HG02678 (cell line): ENCODE results near the gene CELF5.

Source experiments
- ATAC-seq: cut with Tn5 transposase; IDR thresholded peaks from one replicate; pipeline ENCODE4 v1.9.1; 2021; ENCODE audit warnings: mild to moderate bottlenecking, moderate library complexity; ENCODE audit not compliant: unreplicated experiment

The CELF5 gene

DNA sequence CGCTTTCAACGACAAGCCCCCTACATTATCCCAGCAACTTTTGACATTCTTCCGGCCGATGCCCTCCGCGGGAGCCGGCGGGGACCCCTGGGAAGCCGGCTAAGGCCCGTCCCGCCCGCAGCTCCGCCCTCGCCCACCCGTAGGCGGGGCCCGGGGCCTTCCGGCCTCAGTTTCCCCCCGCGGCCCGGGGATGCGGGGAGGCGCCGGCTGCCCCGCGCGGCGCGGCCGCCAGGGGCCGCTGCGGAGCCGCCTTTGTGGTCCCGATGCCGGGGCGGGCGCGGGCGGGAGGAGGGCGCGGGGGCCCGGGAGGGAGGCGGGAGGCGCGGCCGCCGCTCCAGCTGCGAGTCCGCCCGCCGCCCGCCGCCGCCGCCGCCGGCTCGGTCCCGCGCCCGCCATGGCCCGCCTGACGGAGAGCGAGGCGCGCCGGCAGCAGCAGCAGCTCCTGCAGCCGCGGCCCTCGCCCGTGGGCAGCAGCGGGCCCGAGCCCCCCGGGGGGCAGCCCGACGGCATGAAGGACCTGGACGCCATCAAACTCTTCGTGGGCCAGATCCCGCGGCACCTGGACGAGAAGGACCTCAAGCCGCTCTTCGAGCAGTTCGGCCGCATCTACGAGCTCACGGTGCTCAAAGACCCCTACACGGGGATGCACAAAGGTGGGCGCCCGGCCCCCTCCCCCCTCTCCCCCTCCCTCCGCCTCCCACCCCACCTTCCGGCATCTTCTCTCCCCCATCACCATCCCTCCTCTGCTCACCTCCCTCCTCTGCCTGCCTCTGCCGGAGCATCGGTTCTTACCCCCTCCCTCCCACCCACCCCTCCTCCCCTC is at the start of gene CELF5:
Gene CELF5 (plus strand): TSS at position 316 of the 823 bp plus-strand sequence. CDS start 79 bp downstream, at position 395.
- ATAC-seq: no peak

GRCh38 chr19:3175781-3176714 is 48.4 kb upstream of the CELF5 start:
- ATAC-seq: no peak

DNA sequence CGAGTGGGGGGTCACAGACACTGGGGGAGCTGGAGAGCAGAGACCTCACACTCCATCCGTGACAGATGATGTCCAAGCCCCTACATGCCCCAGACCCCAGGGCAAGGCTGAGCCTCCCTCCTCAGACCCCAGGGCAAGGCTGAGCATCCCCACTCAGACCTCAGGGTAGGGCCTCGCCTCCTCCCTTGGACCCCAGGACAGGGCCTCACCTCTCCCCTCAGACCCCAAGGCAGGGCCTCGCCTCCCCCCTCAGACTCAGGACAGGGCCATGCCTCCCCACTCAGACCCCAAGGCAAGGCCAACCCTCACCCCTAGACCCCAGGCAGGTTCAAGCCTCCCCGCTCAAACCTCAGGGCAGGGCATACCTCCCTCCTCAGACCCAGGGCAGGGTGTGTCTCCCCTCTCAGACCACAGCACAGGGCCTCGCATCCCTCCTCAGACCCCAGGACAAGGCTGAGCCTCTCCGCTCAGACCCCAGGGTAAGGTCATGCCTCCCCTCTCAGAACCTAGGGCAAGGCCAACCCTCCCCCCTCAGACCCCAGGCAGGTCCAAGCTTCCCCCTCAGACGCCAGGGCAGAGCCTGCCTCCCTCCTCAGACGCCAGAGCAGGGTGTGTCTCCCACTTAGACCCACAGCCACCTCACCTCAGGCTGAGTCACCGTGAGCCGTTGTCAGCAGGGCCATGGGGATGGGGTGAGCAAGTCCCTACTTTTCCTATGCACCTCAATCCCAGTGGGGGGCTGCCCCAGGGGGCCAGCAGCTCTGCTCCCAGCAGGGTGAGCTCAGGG is 47.6 kb upstream of the CELF5 start:
- ATAC-seq: no peak

- ATAC-seq: peak; percentile 49
These were observed 46.0 kb upstream of the CELF5 start, which contains the start of gene S1PR4 for GRCh38 chr19:3178377-3178972. S1PR4 (plus strand) TSS chr19:3178769; CDS start chr19:3178793, 24 bp downstream.

DNA sequence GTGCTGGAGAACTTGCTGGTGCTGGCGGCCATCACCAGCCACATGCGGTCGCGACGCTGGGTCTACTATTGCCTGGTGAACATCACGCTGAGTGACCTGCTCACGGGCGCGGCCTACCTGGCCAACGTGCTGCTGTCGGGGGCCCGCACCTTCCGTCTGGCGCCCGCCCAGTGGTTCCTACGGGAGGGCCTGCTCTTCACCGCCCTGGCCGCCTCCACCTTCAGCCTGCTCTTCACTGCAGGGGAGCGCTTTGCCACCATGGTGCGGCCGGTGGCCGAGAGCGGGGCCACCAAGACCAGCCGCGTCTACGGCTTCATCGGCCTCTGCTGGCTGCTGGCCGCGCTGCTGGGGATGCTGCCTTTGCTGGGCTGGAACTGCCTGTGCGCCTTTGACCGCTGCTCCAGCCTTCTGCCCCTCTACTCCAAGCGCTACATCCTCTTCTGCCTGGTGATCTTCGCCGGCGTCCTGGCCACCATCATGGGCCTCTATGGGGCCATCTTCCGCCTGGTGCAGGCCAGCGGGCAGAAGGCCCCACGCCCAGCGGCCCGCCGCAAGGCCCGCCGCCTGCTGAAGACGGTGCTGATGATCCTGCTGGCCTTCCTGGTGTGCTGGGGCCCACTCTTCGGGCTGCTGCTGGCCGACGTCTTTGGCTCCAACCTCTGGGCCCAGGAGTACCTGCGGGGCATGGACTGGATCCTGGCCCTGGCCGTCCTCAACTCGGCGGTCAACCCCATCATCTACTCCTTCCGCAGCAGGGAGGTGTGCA is 45.3 kb upstream of the CELF5 start:
- peak; percentile 14 for ATAC-seq

DNA sequence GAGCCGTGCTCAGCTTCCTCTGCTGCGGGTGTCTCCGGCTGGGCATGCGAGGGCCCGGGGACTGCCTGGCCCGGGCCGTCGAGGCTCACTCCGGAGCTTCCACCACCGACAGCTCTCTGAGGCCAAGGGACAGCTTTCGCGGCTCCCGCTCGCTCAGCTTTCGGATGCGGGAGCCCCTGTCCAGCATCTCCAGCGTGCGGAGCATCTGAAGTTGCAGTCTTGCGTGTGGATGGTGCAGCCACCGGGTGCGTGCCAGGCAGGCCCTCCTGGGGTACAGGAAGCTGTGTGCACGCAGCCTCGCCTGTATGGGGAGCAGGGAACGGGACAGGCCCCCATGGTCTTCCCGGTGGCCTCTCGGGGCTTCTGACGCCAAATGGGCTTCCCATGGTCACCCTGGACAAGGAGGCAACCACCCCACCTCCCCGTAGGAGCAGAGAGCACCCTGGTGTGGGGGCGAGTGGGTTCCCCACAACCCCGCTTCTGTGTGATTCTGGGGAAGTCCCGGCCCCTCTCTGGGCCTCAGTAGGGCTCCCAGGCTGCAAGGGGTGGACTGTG is 44.6 kb upstream of the CELF5 start:
- no peak for ATAC-seq

- no peak for ATAC-seq
These were observed 40.5 kb upstream of the CELF5 start for GRCh38 chr19:3183721-3184641.

DNA sequence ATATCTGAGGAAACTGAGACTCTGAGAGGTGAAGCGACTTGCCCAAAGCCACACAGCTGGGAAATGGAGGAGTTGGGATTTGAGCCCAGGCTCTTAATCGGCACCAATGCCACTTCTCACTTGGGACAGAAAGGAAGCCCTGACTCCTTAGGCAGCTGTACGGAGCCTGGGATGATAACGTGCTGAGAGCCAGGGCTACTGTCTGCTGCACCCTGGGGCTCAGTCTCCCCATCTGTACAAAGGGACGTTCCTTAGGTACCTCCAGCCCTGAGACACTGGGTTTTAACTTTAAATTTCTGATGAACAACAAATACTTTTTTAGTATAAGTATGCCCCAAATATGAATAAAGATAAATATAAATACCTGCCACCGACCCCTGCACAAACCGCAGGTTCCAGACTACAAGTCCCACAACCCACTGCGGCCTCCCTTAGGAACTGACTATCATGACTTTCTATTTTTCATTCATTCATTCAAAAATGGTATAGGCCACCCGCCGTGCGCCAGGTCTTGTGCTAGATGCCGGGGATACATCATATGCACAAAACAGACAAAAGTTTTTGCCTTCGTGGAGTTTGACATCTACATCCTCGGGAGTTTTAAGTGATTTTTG is 39.5 kb upstream of the CELF5 start:
- ATAC-seq: peak; percentile 21

GRCh38 chr19:3185461-3186159 is 38.9 kb upstream of the CELF5 start, which contains the start of gene NCLN:
NCLN (plus strand) TSS chr19:3185930; CDS start chr19:3186031, 101 bp downstream.
- ATAC-seq: peak; percentile 73

DNA sequence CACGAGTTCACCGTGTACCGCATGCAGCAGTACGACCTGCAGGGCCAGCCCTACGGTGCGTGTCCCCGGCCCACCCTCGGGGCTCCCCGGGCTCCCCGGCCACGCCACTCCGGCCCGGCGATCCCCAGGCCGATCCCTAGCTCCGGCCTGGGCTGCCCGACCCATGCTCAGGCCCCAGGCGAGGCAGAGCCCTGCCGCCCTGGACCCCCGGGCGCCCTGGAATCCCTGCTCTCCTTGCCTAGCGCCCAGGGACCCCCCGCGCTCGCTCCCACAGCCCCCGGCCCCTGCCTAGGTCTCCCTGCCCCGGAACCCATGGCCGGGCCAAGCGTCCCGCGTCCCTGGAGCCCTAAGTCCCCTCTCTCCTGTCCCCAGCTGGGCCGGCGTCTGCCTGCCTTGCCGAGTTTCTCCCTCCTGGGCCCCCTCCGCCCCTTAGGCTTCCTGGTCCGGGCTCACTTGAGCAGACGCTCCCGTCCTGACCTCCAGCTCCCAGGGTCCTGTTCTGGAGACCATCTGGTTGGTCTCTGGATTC is 38.2 kb upstream of the CELF5 start:
- peak; percentile 3 for ATAC-seq

- no peak for ATAC-seq
These were observed 37.4 kb upstream of the CELF5 start for GRCh38 chr19:3186891-3187661.

GRCh38 chr19:3187662-3188511 is 36.6 kb upstream of the CELF5 start:
- ATAC-seq: no peak

DNA sequence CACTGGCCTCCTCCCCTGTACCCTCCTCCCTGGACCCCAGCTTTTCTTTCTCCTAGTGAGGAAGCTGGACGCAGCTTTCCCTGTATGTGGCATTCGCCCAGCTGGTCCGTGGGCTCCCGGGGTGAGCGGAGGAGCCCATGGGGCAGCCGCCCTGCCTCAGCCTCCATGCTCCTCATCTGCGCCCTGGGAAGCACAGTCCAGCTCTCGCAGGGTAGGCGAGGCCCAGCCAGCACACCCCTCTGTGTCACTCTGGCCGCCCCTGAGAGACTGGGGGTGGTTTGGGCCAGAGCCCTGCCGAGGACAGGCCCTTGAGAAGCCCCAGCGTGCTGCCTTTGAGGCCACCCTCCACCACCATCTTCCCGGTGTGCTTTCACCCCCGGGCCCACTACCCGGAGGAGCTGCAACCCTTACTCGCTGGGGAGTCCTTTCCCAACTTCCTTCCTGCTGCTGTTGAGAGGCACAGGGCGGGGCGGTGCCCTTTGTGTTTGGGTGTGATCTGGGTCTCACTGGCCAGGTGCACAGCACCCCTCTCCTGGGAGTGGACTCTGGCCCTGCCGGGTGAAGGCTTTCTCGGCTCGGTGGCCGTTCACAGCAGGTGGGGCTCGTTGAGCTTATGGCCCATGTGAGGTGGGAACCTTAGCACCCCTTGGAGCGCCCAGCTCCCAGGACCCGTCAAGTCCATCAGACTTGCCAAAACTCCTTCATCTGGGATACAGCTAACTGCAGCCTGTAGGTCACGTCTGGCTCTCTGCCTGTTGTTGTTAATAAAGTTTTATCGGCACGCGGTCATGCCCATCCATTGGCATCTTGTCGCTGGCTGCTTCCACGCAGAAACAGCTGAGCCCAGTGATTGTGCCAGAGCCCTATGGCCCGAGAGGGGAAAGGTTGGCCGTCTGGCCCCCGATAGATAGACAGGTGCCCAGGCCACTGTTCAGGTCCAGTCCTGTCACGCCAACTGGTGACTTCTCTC is 35.5 kb upstream of the CELF5 start:
- ATAC-seq: no peak
